DND-41 (cell line): ENCODE results near the gene OTUD5.

Source experiments
- ATAC-seq: fragments of 200-7000 bp; cut with Tn5 transposase; 3 replicates; pipeline ENCODE4 v1.9.1; 2021; ENCODE audit warnings: low read depth; ENCODE audit not compliant: insufficient read depth
- DNase-seq: peaks from one replicate; pipeline ENCODE4 v3.0.0-alpha.2; 2020
- H2AFZ ChIP-seq: 2 replicates; pipeline ENCODE4 v1.6.0; 2012; ENCODE audit warnings: low read depth, low read length
- H3K27ac ChIP-seq: 2 replicates; pipeline ENCODE4 v1.5.1; 2012; ENCODE audit warnings: low read length, inconsistent platforms
- H3K27me3 ChIP-seq: fragments of 200-600 bp; sonication (generic); 2 replicates; pipeline ENCODE4 v1.6.0; 2012; ENCODE audit warnings: low read length, mild to moderate bottlenecking, inconsistent platforms; ENCODE audit not compliant: insufficient read depth, poor library complexity
- H3K36me3 ChIP-seq: 2 replicates; pipeline ENCODE4 v1.5.1; 2012; ENCODE audit warnings: low read length, inconsistent platforms; ENCODE audit not compliant: insufficient read depth
- H3K4me1 ChIP-seq: 2 replicates; pipeline ENCODE4 v1.5.1; 2012; ENCODE audit warnings: mild to moderate bottlenecking, low read length; ENCODE audit not compliant: insufficient read depth
- H3K4me2 ChIP-seq: 2 replicates; pipeline ENCODE4 v1.6.0; 2012; ENCODE audit warnings: mild to moderate bottlenecking, moderate library complexity, low read length, inconsistent platforms; ENCODE audit not compliant: insufficient read depth
- H3K4me3 ChIP-seq, 2 experiments: fragments of 200-600 bp in 1 of 2; shearing (Covaris generic) in 1 of 2; 2 replicates each; pipeline ENCODE4 v1.5.1; 2012 to 2016; ENCODE audit warnings: inconsistent platforms in 2 of 2, low read length in 2 of 2, mild to moderate bottlenecking in 2 of 2, low read depth in 1 of 2, moderate library complexity in 1 of 2
- H3K79me2 ChIP-seq: 2 replicates; pipeline ENCODE4 v1.6.0; 2012; ENCODE audit warnings: low read length, inconsistent platforms; ENCODE audit not compliant: insufficient read depth
- H3K9ac ChIP-seq: 2 replicates; pipeline ENCODE4 v1.6.0; 2012; ENCODE audit warnings: low read depth, mild to moderate bottlenecking, inconsistent platforms, low read length, moderate library complexity
- H3K9me3 ChIP-seq: 2 replicates; pipeline ENCODE4 v1.5.1; 2012; ENCODE audit warnings: low read length, moderate library complexity, mild to moderate bottlenecking, inconsistent platforms; ENCODE audit not compliant: insufficient read depth, severe bottlenecking
- H4K20me1 ChIP-seq: 2 replicates; pipeline ENCODE4 v1.6.0; 2012; ENCODE audit warnings: low read length; ENCODE audit not compliant: insufficient read depth
- EZH2 ChIP-seq: IDR thresholded peaks from 3 replicates; pipeline ENCODE4 v1.6.1; 2012; ENCODE audit warnings: borderline replicate concordance, low read depth, mild to moderate bottlenecking, moderate library complexity, low read length, inconsistent platforms; ENCODE audit not compliant: severe bottlenecking
- TF ChIP-seq, protein P1 (sequence below): IDR thresholded peaks from 2 replicates; pipeline ENCODE4 v1.5.1; 2012; ENCODE audit warnings: borderline replicate concordance, low read length, moderate library complexity, mild to moderate bottlenecking; ENCODE audit not compliant: poor library complexity, severe bottlenecking; ENCODE audit errors: extremely low read depth

Gene OTUD5

DNA sequence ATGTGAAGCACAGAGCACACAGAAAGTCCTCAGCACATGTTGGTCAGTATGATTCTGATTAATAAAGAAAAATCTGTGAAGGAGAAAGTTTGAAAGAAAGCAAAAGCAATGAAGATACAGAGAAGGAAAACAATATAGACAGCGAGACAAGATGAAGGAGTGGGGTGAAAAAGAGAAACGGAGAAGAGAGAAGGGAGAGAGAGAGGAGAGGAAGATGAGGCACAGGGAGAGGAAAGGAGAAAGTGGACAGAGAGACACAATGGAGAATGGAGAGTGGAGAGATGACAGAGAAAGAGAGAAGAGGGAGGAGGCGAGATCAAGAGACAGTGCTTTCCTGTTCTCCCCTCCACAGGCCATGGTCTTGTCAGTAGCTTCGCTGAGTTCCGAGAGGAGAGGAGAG lies 18.1 kb upstream of the OTUD5 start:
- no peak overlapping the region for H3K27ac ChIP-seq
- H2AFZ ChIP-seq: no peak overlapping the region
- no peaks in the 10 kb centered on the region for H4K20me1 ChIP-seq
- no peaks in the 10 kb centered on the region for H3K27me3 ChIP-seq
- no peak overlapping the region for H3K9ac ChIP-seq
- no peaks in the 10 kb centered on the region for H3K79me2 ChIP-seq
- no peaks in the 10 kb centered on the region for H3K9me3 ChIP-seq
- DNase-seq (no peak), ATAC-seq (no peak)
- peaks cover 33% of the 10 kb centered on the region for H3K36me3 ChIP-seq
- no peaks in the 10 kb centered on the region for H3K4me1 ChIP-seq
- TF ChIP-seq EZH2: no peak
- TF ChIP-seq, protein P1, sequence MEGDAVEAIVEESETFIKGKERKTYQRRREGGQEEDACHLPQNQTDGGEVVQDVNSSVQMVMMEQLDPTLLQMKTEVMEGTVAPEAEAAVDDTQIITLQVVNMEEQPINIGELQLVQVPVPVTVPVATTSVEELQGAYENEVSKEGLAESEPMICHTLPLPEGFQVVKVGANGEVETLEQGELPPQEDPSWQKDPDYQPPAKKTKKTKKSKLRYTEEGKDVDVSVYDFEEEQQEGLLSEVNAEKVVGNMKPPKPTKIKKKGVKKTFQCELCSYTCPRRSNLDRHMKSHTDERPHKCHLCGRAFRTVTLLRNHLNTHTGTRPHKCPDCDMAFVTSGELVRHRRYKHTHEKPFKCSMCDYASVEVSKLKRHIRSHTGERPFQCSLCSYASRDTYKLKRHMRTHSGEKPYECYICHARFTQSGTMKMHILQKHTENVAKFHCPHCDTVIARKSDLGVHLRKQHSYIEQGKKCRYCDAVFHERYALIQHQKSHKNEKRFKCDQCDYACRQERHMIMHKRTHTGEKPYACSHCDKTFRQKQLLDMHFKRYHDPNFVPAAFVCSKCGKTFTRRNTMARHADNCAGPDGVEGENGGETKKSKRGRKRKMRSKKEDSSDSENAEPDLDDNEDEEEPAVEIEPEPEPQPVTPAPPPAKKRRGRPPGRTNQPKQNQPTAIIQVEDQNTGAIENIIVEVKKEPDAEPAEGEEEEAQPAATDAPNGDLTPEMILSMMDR: no peak
- no peak overlapping the region for H3K4me3 ChIP-seq
- H3K4me2 ChIP-seq: no peak overlapping the region

- no peaks in the 10 kb centered on the region for H3K27me3 ChIP-seq
- H2AFZ ChIP-seq: no peak overlapping the region
- H3K4me2 ChIP-seq: no peak overlapping the region
- no peaks in the 10 kb centered on the region for H3K79me2 ChIP-seq
- no peaks in the 10 kb centered on the region for H3K9me3 ChIP-seq
- H3K36me3 ChIP-seq: peaks cover 33% of the 10 kb centered on the region
- no peaks in the 10 kb centered on the region for H3K4me1 ChIP-seq
- ATAC-seq: no peak
- no peak for DNase-seq
- H3K4me3 ChIP-seq: no peak overlapping the region
- H4K20me1 ChIP-seq: no peaks in the 10 kb centered on the region
- TF ChIP-seq, protein P1: no peak
- no peak for TF ChIP-seq EZH2
- H3K27ac ChIP-seq: no peak overlapping the region
- H3K9ac ChIP-seq: no peak overlapping the region
Measured at GRCh38 chrX:48975041-48975440, 17.6 kb upstream of the OTUD5 start.

DNA sequence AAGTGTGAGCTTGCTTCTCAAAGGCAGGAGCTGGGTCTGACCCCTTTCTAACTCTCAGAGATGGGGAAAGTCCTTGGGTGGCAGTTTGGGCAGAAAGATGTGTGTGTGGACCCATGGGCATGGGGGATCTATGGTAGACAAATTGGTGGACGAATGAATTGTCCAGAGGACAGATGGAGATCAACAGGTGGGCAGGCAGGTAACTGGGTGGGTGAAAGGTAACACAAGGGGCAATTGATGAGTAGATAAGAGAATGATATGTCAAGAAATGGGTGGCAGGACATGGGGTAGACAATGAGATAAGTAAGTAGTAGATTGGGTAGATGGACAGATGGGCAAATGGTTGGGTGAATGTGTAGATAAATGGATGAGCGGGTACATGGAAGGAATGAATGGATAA lies 17.2 kb upstream of the OTUD5 start:
- Histone ChIP-seq H3K4me1 (no peaks in the 10 kb centered on the region), H3K9me3 (no peaks in the 10 kb centered on the region), H3K79me2 (no peaks in the 10 kb centered on the region), H3K4me3 (no peak overlapping the region), H4K20me1 (no peaks in the 10 kb centered on the region), H3K36me3 (peaks cover 33% of the 10 kb centered on the region), H3K27ac (no peak overlapping the region), H2AFZ (no peak overlapping the region), H3K27me3 (no peaks in the 10 kb centered on the region), H3K9ac (no peak overlapping the region), H3K4me2 (no peak overlapping the region)
- TF ChIP-seq EZH2: no peak
- TF ChIP-seq, protein P1: no peak
- ATAC-seq (no peak), DNase-seq (no peak)

GRCh38 chrX:48974033-48974432 lies 16.6 kb upstream of the OTUD5 start:
- Histone ChIP-seq H3K4me2 (no peak overlapping the region), H3K36me3 (peaks cover 33% of the 10 kb centered on the region), H3K4me3 (no peak overlapping the region), H3K9me3 (no peaks in the 10 kb centered on the region), H3K9ac (no peak overlapping the region), H3K27ac (no peak overlapping the region), H3K27me3 (no peaks in the 10 kb centered on the region), H3K79me2 (no peaks in the 10 kb centered on the region), H2AFZ (no peak overlapping the region), H4K20me1 (no peaks in the 10 kb centered on the region), H3K4me1 (no peaks in the 10 kb centered on the region)
- DNase-seq (no peak), ATAC-seq (no peak)
- TF ChIP-seq EZH2: no peak
- TF ChIP-seq, protein P1: no peak
